Esophagus squamous epithelium (tissue), 4 donors: ENCODE data around the gene ZNF689.

Experiments used
- CTCF ChIP-seq, 6 experiments: fragments of 450-650 bp in 4 of 6; fragments of 200-600 bp in 2 of 6; sonication (generic) in 2 of 6; IDR thresholded peaks; one replicate each; pipeline ENCODE4 v1.5.1; 2016 to 2019; ENCODE audit warnings: antibody characterized with exemption in 6 of 6, mild to moderate bottlenecking in 4 of 6, moderate library complexity in 4 of 6
- POLR2A ChIP-seq, 4 donors: fragments of 450-650 bp; IDR thresholded peaks; one replicate each; pipeline ENCODE4 v1.6.1; 2017; ENCODE audit warnings: antibody characterized with exemption in 4 of 4, mild to moderate bottlenecking in 4 of 4, moderate library complexity in 3 of 4

DNA sequence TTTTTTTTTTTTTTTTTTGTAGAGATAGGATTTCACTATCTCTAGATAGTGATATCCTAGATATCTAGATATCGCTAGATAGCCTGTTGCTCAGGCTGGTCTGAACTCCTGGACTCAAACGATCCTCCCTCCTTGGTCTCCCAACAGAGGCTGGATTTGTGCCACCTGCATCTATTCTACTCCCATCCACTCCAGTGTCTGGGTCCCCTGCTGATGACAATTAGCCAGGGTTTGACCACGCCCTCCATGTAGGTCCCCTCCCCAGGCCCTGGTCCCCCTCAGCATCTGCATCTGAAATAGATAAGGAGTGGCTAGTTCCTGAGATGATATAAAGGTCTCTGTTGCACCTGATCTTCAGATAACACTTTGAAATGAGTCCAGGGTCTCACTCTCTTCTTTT, 40.9 kb downstream of the ZNF689 start:
- TF ChIP-seq POLR2A (IDR thresholded peaks at IDR 0.05) (no peak), CTCF (IDR thresholded peaks at IDR 0.05) (no peak)
